HL-60 (cell line): ENCODE results near the gene ZBTB25.

Experiments used
- POLR2AphosphoS5 ChIP-seq: IDR thresholded peaks from 2 replicates; pipeline ENCODE4 v1.6.1; 2012; ENCODE audit warnings: low read depth
- SPI1 ChIP-seq: IDR thresholded peaks from 2 replicates; pipeline ENCODE4 v1.6.1; 2012; ENCODE audit warnings: low read depth, mild to moderate bottlenecking, borderline replicate concordance
- TF ChIP-seq, protein P1 (sequence below): IDR thresholded peaks from one replicate; pipeline ENCODE4 v1.5.1; 2011; ENCODE audit warnings: low read length, control low read depth, inconsistent platforms; ENCODE audit not compliant: insufficient read depth
- TF ChIP-seq, protein P2 (sequence below): IDR thresholded peaks from 2 replicates; pipeline ENCODE4 v1.6.1; 2012; ENCODE audit warnings: low read depth; ENCODE audit not compliant: insufficient replicate concordance

DNA sequence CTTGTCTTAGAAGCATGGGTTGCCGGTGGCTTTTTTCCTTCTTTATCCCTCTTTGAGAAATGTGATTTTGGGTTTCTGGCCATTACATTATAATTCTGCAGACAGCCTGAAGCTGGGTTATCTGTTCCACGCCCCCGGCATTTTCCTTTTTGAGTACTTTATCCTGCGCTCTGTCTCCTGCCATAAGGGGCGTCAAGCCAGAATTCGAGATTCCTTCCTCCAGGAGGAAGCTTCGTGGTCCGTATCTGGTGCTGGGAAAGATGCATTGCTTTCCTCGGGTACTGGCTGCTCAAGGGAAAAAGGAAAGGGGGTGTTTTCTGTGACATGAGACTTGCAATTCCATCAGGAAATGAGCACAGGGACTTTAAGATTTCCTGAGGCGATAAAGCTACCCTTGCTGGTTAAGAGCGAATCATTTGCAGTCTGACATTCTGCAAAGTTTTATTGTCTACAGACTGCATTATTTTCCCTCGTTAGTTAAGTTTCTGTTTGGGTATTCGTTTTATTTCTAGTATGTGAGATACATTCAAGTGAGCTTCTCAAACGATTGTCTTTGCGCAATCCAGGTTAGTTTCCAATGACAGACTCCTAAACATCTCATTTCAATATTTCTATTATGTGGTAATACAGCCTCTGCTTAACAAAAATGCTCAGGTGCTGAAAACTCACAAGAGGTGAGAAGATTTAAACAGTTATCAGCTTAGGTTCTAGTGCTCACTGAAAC lies 37.6 kb downstream of the ZBTB25 start:
- TF ChIP-seq, protein P1, sequence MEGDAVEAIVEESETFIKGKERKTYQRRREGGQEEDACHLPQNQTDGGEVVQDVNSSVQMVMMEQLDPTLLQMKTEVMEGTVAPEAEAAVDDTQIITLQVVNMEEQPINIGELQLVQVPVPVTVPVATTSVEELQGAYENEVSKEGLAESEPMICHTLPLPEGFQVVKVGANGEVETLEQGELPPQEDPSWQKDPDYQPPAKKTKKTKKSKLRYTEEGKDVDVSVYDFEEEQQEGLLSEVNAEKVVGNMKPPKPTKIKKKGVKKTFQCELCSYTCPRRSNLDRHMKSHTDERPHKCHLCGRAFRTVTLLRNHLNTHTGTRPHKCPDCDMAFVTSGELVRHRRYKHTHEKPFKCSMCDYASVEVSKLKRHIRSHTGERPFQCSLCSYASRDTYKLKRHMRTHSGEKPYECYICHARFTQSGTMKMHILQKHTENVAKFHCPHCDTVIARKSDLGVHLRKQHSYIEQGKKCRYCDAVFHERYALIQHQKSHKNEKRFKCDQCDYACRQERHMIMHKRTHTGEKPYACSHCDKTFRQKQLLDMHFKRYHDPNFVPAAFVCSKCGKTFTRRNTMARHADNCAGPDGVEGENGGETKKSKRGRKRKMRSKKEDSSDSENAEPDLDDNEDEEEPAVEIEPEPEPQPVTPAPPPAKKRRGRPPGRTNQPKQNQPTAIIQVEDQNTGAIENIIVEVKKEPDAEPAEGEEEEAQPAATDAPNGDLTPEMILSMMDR = no peak
- TF ChIP-seq SPI1 (no peak), POLR2AphosphoS5 (no peak)
- TF ChIP-seq, protein P2, sequence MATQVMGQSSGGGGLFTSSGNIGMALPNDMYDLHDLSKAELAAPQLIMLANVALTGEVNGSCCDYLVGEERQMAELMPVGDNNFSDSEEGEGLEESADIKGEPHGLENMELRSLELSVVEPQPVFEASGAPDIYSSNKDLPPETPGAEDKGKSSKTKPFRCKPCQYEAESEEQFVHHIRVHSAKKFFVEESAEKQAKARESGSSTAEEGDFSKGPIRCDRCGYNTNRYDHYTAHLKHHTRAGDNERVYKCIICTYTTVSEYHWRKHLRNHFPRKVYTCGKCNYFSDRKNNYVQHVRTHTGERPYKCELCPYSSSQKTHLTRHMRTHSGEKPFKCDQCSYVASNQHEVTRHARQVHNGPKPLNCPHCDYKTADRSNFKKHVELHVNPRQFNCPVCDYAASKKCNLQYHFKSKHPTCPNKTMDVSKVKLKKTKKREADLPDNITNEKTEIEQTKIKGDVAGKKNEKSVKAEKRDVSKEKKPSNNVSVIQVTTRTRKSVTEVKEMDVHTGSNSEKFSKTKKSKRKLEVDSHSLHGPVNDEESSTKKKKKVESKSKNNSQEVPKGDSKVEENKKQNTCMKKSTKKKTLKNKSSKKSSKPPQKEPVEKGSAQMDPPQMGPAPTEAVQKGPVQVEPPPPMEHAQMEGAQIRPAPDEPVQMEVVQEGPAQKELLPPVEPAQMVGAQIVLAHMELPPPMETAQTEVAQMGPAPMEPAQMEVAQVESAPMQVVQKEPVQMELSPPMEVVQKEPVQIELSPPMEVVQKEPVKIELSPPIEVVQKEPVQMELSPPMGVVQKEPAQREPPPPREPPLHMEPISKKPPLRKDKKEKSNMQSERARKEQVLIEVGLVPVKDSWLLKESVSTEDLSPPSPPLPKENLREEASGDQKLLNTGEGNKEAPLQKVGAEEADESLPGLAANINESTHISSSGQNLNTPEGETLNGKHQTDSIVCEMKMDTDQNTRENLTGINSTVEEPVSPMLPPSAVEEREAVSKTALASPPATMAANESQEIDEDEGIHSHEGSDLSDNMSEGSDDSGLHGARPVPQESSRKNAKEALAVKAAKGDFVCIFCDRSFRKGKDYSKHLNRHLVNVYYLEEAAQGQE = no peak
